Measurements from ENCODE around the gene GCGR.

DNA sequence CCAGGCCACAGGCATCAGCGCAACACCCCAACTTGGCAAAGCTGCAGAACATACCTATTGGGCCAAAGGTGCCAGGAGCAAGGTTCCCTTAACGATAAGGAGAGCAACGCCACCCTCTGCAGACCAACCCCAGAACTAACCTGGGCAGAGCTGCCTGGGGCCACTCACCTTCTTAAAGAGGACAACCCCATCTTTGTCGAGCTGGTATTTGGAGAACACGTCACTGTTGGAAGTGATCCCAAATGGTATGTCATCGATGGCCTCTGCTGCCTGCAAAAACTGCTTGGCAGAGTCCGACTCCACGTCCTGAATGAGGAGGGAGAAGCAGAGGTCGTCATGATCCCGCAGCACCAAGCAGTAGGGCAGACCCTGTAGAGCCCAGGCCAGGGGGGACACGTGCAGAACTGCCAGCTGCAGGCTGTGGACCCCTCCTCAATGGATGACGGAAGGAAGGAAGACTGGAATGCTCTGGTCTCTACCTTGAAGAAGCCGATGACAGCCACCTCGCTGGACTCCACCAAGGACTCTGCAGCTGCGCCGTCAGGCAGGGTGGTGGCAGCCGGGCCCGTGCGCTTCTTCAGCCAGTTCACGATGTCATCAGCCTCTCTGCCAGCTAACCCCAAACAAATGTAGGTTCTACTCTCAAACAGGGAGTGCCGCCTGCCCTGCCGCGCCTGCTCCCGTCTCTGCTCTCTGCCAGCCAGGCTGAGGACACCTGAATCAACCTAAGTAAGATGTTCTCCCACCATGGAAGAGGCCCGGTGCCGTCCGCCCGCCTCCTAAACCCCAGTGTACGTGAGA, 51.2 kb downstream of the GCGR start:
- TF ChIP-seq, protein P1, sequence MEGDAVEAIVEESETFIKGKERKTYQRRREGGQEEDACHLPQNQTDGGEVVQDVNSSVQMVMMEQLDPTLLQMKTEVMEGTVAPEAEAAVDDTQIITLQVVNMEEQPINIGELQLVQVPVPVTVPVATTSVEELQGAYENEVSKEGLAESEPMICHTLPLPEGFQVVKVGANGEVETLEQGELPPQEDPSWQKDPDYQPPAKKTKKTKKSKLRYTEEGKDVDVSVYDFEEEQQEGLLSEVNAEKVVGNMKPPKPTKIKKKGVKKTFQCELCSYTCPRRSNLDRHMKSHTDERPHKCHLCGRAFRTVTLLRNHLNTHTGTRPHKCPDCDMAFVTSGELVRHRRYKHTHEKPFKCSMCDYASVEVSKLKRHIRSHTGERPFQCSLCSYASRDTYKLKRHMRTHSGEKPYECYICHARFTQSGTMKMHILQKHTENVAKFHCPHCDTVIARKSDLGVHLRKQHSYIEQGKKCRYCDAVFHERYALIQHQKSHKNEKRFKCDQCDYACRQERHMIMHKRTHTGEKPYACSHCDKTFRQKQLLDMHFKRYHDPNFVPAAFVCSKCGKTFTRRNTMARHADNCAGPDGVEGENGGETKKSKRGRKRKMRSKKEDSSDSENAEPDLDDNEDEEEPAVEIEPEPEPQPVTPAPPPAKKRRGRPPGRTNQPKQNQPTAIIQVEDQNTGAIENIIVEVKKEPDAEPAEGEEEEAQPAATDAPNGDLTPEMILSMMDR (IDR thresholded peaks at IDR 0.05): no peak
- no peak for TF ChIP-seq EZH2 (IDR thresholded peaks at IDR 0.05; ENCODE audit: borderline replicate concordance, insufficient read depth, low read depth, low read length, poor library complexity, severe bottlenecking)

Data from B cell (primary cell).